HTR-8/SVneo (cell line): ENCODE data around the gene G3BP2.
A peak's percentile ranks its signal among the peaks of the same experiment; 100 is the strongest.

ENCODE experiments used
- DNase-seq: peaks from one replicate; pipeline ENCODE4 v3.0.0; 2011; ENCODE audit warnings: low spot score, mixed read lengths; ENCODE audit not compliant: insufficient read length
- FAIRE-seq: peaks from 2 replicates; lab custom pipeline; 2011; peaks lifted over from hg19 to GRCh38; lab: Jason Lieb, UNC

The G3BP2 gene

GRCh38 chr4:75644095-75644494, 29.1 kb downstream of the G3BP2 start:
- FAIRE-seq: no peak

DNA sequence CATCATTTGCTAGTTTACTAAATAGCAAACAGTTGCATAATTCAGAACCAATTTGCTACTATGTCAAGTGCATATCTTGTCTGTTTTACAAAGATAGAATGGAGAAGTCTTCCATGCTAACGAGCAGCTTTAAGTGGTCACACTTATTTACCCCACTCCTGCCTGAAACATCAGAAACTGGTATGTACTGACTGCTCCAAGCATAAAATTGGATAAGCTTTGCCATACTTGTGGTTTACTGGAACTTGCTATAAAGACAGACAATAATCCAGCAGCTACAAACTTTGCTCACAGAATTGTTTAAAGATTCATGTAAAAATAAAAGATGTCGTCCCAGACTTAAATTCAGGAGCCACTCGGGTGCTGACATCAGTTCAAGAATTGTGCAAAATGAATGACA, 29.6 kb downstream of the G3BP2 start:
- DNase-seq: no peak
- no peak for FAIRE-seq

More at GRCh38 chr4:75644095-75644494, 29.1 kb downstream of the G3BP2 start:
- no peak for DNase-seq

DNA sequence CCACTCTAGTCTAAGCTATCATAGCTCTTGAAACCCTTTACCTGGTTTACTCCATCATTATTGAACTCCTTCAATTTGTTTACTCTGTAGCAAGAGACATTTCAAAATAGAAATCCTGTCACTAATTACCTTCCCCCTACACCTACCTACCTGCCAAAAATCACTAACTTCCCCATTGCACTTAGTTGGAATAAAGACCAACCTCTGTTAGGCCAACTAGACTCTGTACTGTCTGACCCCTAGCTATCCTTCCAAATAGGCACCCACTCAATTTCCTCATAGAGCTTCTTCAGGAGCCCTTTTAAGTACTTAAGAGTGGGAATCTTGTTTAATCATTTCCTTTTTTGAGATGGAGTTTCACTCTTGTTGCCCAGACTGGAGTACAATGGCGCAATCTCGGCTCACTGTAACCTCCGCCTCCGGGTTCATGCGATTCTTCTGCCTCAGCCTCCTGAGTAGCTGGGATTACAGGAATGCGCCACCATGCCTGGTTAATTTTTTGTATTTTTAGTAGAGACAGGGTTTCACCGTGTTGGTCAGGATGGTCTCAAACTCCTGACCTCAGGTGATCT, 34.0 kb downstream of the G3BP2 start:
- DNase-seq (no peak), FAIRE-seq (no peak)

DNA sequence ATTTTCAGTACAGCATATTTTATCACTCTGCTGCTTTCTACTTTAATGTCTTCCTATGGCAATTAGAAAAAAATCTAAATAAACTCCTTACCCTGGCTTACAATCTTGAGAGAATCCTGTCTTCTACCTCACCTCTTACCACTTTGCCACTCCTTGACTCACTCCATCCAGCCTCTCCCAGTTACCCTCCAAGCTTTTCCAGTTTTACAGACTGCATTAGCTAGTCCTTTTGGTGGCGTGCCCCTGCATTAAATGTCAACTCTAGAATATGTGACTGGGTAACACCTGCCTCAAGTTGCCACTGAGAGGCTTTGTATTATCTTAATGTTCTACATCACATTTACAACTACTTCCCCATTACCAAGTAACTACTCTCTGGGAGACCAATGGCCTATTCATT, 35.4 kb downstream of the G3BP2 start:
- FAIRE-seq: no peak
- DNase-seq: no peak

DNA sequence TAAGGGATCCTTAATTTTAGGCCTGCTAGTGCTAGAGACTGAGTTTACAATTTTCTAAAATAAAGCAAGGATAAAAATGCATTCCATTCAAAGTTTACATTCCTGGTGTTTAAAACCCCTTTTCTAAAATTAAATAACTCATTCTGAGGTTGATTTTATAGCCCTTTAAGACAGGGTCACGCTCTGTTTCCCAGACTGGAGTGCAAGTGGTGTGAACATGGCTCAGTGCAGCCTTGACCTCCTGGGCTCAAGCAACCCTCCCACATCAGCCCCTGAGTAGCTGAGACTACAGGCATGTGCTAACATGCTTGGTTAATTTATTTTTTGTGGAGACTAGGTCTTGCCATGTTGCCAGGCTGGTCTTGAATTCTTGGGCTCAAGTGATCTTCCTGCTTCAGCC, 36.0 kb downstream of the G3BP2 start:
- no peak for FAIRE-seq

GRCh38 chr4:75634951-75635350, 38.3 kb downstream of the G3BP2 start:
- FAIRE-seq (no peak), DNase-seq (no peak)

More for the DNA sequence above, 36.0 kb downstream of the G3BP2 start:
- DNase-seq: no peak

- DNase-seq: no peak
- no peak for FAIRE-seq
Observed at GRCh38 chr4:75634281-75634680, 38.9 kb downstream of the G3BP2 start.

DNA sequence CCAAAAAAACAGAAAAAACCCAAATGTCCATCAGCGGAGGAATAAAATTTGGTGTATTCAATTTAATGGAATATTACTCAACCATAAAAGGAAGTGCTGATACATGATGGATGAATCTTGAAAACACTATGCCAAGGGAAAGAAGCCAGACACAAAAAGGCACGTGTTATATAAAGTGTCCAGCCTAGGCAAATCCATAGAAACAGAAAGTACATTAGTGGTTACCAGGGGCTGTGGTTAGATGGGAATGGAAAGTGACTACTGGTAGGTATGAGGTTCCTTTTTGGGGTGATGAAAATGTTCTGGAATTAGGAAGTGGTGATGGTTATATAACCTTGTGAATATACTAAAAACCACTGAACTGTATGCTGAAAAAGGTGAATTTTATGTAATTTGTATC, 39.4 kb downstream of the G3BP2 start:
- no peak for DNase-seq
- FAIRE-seq: no peak

- no peak for FAIRE-seq
- no peak for DNase-seq
Observed at GRCh38 chr4:75630937-75631329, 42.3 kb downstream of the G3BP2 start.

- DNase-seq (peak; percentile 83), FAIRE-seq (peak; percentile 38)
Observed at GRCh38 chr4:75630174-75630936, 42.9 kb downstream of the G3BP2 start, which contains the start of gene CDKL2. Gene CDKL2, minus strand, starts transcription at chr4:75630528. Its CDS starts 4,540 bp downstream, at chr4:75625988.

- FAIRE-seq: no peak
Observed at GRCh38 chr4:75629239-75629638, 44.0 kb downstream of the G3BP2 start.

DNA sequence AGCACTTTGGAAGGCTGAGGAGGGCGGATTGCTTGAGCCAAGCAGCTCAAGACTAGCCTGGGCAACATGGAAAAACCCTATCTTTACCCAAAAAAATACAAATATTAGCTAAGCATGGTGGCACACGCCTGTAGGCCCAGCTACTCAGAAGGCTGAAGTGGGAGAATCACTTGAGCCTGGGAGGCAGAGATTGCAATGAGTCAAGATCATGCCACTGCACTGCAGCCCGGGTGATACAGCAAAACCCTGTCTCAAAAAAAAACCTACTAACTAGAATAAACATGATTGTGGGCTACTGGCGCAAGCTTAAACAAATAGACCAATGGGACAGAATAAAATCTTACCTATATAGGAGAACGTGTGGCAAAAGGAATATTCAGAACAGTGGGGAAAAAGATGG, 50.2 kb downstream of the G3BP2 start:
- FAIRE-seq: no peak
- no peak for DNase-seq

More at GRCh38 chr4:75629239-75629638, 44.0 kb downstream of the G3BP2 start:
- DNase-seq: no peak

DNA sequence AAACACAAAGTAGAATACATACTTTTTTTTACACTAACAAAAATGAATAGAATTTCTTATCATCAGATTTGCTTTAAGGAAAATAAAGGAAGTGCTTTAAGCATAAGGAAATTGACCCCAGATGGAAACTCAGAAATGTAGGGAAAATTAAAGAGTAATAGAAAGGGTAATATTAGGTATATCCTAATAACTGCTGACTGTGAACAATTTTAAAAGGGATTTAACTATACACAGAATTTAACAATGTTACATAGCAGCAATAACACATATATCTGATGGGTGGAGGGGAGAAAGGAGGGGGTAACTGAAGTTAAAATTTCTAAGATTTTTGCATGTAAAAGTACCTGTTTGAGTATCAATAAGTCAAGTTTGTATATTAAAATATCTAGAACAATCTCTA, 51.5 kb downstream of the G3BP2 start:
- no peak for FAIRE-seq
- DNase-seq: no peak

- FAIRE-seq (no peak), DNase-seq (no peak)
Observed at GRCh38 chr4:75612306-75612705, 60.9 kb downstream of the G3BP2 start.

- DNase-seq: no peak
- FAIRE-seq: no peak
Observed at GRCh38 chr4:75605928-75606327, 67.3 kb downstream of the G3BP2 start.

- no peak for FAIRE-seq
- DNase-seq: no peak
Observed at GRCh38 chr4:75599647-75600046, 73.6 kb downstream of the G3BP2 start.

GRCh38 chr4:75598390-75598789, 74.8 kb downstream of the G3BP2 start:
- peak; percentile 17 for DNase-seq
- no peak for FAIRE-seq

DNA sequence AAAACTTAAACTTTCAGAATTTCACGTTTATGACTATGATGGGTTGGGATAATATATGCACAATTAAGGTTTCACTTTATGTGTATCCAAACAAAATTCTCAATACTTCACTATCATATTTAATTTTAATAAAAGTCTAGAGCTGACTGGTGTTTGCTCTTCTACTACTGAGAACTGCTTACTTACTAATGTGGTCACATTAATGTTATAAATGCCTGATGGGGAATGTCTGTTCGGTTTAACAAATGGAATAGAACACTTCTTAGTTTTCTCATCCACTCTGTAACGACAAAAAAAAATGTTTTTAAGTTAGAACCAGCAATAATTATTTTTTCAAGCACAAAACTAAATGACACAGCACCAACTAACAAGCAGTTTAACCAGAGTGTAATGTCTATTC, 77.2 kb downstream of the G3BP2 start:
- no peak for DNase-seq
- no peak for FAIRE-seq

DNA sequence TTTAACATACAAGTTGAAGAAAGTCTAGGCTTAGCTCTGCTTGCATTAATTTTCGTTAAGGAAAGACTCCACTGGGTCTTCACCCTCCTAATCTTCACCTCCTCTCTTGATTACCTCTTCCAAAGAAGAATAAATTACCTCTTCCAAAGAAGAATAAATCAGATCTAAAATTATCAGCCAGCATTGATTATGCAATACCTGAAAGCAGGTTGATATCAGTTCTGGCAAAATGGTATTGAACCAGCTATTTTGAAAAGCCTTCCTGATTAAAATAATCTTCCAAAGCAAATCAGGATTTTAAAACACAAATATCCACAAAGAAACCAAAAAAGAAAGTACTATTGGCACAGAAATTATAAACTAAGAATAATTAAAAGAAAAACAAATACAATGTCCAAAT, 79.8 kb downstream of the G3BP2 start:
- FAIRE-seq (no peak), DNase-seq (no peak)
